H7 (cell line): ENCODE results near the gene ASB5. TPM values are rescaled to one million over a fixed set of nuclear protein-coding genes. Genes with fewer than 3 reads are reported as not detected.
"Not testable (repeated sequence)": the region's sequence is repeated elsewhere in the genome, so short reads cannot be mapped to it uniquely, and the experiment has no call there.

Experiments used
- DNase-seq: peaks from one replicate; pipeline ENCODE4 v3.0.0; 2012
- H3K27me3 ChIP-seq: 2 replicates; pipeline ENCODE4 v1.6.0; 2011; ENCODE audit warnings: mild to moderate bottlenecking, low read length; ENCODE audit not compliant: control insufficient read depth, insufficient read depth
- H3K36me3 ChIP-seq: replicated peaks from 2 replicates; pipeline ENCODE4 v1.5.1; 2011; ENCODE audit warnings: low read length; ENCODE audit not compliant: control insufficient read depth, insufficient read depth
- H3K4me3 ChIP-seq: 2 replicates; pipeline ENCODE4 v1.5.1; 2011; ENCODE audit warnings: low read depth, mild to moderate bottlenecking, control low read depth, low read length, moderate library complexity; ENCODE audit not compliant: insufficient read depth
- total RNA-seq: library from RNA; depleted of rRNA; stranded (reverse); fragments of >200 nt; shearing (Covaris generic); gene quantifications from 2 replicates; pipeline ENCODE4 v1.2.3, GENCODE V29; 2014; rRNA removed

Gene ASB5
- total RNA-seq, result 0.26 and 0.31 TPM in 2 replicates

GRCh38 chr4:176268963-176269362, at the start of gene ASB5:
ASB5 (minus strand) TSS chr4:176269222; CDS start chr4:176269108, 114 bp downstream.
- no peak for DNase-seq

GRCh38 chr4:176313596-176314336, 44.7 kb upstream of the ASB5 start:
- H3K27me3 ChIP-seq, result no peaks in the 10 kb centered on the region
- no peak for DNase-seq
- H3K4me3 ChIP-seq, result no peak overlapping the region
- no peaks in the 10 kb centered on the region for H3K36me3 ChIP-seq

More at GRCh38 chr4:176268963-176269362, at the start of gene ASB5:
- H3K4me3 ChIP-seq, result no peak within 1 kb of the TSS
- no peaks in the 10 kb centered on the region for H3K27me3 ChIP-seq
- H3K36me3 ChIP-seq, result no peaks in the 10 kb centered on the region

- no peak for DNase-seq
- Histone ChIP-seq H3K4me3 (no peak overlapping the region), H3K27me3 (peaks cover 5% of the 10 kb centered on the region; the same call in 1 of the 2 replicates), H3K36me3 (no peaks in the 10 kb centered on the region)
Measured at GRCh38 chr4:176309772-176310171, 40.8 kb upstream of the ASB5 start.

GRCh38 chr4:176309046-176309445, 40.0 kb upstream of the ASB5 start:
- no peak overlapping the region for H3K4me3 ChIP-seq
- H3K27me3 ChIP-seq, result peaks cover 9% of the 10 kb centered on the region; the same call in 1 of the 2 replicates
- DNase-seq, result no peak
- H3K36me3 ChIP-seq, result no peaks in the 10 kb centered on the region

GRCh38 chr4:176308441-176308840, 39.4 kb upstream of the ASB5 start:
- no peak for DNase-seq
- H3K4me3 ChIP-seq, result no peak overlapping the region

GRCh38 chr4:176307666-176307930, 38.6 kb upstream of the ASB5 start:
- Histone ChIP-seq H3K27me3 (peaks cover 13% of the 10 kb centered on the region; the same call in 1 of the 2 replicates), H3K36me3 (no peaks in the 10 kb centered on the region), H3K4me3 (no peak overlapping the region)
- no peak for DNase-seq

More at GRCh38 chr4:176308441-176308840, 39.4 kb upstream of the ASB5 start:
- Histone ChIP-seq H3K36me3 (no peaks in the 10 kb centered on the region), H3K27me3 (peaks cover 9% of the 10 kb centered on the region; the same call in 1 of the 2 replicates)

GRCh38 chr4:176306837-176307665, 38.0 kb upstream of the ASB5 start:
- H3K27me3 ChIP-seq, result peaks cover 13% of the 10 kb centered on the region; the same call in 1 of the 2 replicates
- no peak overlapping the region for H3K4me3 ChIP-seq
- H3K36me3 ChIP-seq, result no peaks in the 10 kb centered on the region
- DNase-seq, result no peak

GRCh38 chr4:176303938-176304337, 34.9 kb upstream of the ASB5 start:
- Histone ChIP-seq H3K36me3 (no peaks in the 10 kb centered on the region), H3K4me3 (no peak overlapping the region), H3K27me3 (peaks cover 13% of the 10 kb centered on the region; the same call in 1 of the 2 replicates)
- DNase-seq, result no peak

- no peak overlapping the region for H3K4me3 ChIP-seq
- DNase-seq, result no peak
- H3K27me3 ChIP-seq, result peaks cover 12% of the 10 kb centered on the region; the same call in 1 of the 2 replicates
- H3K36me3 ChIP-seq, result no peaks in the 10 kb centered on the region
Measured at GRCh38 chr4:176302283-176303275, 33.6 kb upstream of the ASB5 start.

GRCh38 chr4:176300565-176300964, 31.5 kb upstream of the ASB5 start:
- Histone ChIP-seq H3K36me3 (no peaks in the 10 kb centered on the region), H3K27me3 (peaks cover 11% of the 10 kb centered on the region; the same call in 1 of the 2 replicates), H3K4me3 (no peak overlapping the region)
- no peak for DNase-seq

- no peak for DNase-seq
- H3K4me3 ChIP-seq, result no peak overlapping the region
Measured at GRCh38 chr4:176300036-176300435, 31.0 kb upstream of the ASB5 start.

GRCh38 chr4:176298664-176299063, 29.6 kb upstream of the ASB5 start:
- H3K4me3 ChIP-seq, result no peak overlapping the region
- no peak for DNase-seq
- H3K27me3 ChIP-seq, result peaks cover 4% of the 10 kb centered on the region; the same call in 1 of the 2 replicates

More at GRCh38 chr4:176300036-176300435, 31.0 kb upstream of the ASB5 start:
- H3K27me3 ChIP-seq, result peaks cover 8% of the 10 kb centered on the region; the same call in 1 of the 2 replicates
- H3K36me3 ChIP-seq, result no peaks in the 10 kb centered on the region

GRCh38 chr4:176295907-176296306, 26.9 kb upstream of the ASB5 start:
- H3K27me3 ChIP-seq, H3K4me3 ChIP-seq, DNase-seq, H3K36me3 ChIP-seq: not testable (repeated sequence)

More at GRCh38 chr4:176298664-176299063, 29.6 kb upstream of the ASB5 start:
- H3K36me3 ChIP-seq, result no peaks in the 10 kb centered on the region

- Histone ChIP-seq H3K4me3 (no peak overlapping the region), H3K27me3 (no peaks in the 10 kb centered on the region), H3K36me3 (no peaks in the 10 kb centered on the region)
- no peak for DNase-seq
Measured at GRCh38 chr4:176293660-176294059, 24.6 kb upstream of the ASB5 start.
